T-helper 2 cell (primary cell): ENCODE measurements around the gene PFN4.
"Not testable (repeated sequence)": the region's sequence is repeated elsewhere in the genome, so short reads cannot be mapped to it uniquely, and the experiment has no call there.

Experiments used
- DNase-seq, 5 experiments: peaks; one replicate each; pipeline versions ENCODE4 v3.0.0 to v3.0.0-alpha.2; 2012 to 2022

Gene PFN4

DNA sequence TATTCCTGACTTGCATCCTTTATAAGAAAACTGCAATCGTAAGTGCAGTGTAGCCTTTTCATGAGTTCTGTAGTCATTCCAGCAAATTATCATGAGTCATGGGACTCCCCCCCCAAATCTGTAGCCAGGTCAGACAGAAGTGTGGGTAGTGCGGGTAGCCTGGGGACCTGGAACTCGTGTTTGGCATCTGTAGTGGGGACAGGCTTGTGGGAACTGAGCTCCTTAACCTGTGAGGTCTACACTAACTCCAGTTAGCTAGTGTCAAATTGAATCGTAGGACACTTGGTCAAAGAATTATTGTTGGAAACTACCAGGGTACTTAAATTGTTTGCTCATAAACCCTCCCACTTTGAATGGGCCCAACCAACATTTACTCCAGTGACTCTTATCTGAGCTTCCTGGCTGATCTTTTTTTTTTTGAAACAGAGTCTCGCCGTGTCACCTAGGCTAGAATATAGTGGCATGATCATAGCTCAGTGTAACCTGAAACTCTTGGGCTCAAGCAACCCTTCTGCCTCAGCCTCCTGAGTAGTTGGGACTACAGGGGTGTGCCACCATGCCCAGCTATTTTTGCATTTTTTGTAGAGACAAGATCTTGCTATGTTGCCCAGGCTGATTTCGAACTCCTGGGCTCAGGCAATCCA is 12.4 kb downstream of the PFN4 start:
- no peak for DNase-seq

GRCh38 chr2:24109431-24109830 is 13.7 kb downstream of the PFN4 start:
- DNase-seq = not testable (repeated sequence)

DNA sequence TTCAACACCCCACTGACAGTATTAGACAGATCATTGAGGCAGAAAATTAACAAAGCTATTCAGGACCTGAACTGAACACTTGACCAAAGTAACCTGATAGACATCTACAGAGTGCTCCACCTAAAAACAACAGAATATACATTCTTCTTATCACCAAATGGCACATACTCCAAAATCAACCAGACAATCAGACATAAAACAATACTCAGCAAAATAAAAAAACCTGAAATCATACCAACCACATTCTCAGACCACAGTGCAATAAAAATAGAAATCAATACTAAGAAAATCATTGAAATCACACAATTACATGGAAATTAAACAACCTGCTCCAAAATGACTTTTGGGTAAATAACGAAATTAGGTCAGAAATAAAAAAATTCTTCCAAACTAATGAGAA is 15.8 kb downstream of the PFN4 start:
- DNase-seq = no peak

- no peak for DNase-seq
Observed at GRCh38 chr2:24106786-24107185, 16.3 kb downstream of the PFN4 start.

- DNase-seq = no peak
Observed at GRCh38 chr2:24105816-24106215, 17.3 kb downstream of the PFN4 start.

DNA sequence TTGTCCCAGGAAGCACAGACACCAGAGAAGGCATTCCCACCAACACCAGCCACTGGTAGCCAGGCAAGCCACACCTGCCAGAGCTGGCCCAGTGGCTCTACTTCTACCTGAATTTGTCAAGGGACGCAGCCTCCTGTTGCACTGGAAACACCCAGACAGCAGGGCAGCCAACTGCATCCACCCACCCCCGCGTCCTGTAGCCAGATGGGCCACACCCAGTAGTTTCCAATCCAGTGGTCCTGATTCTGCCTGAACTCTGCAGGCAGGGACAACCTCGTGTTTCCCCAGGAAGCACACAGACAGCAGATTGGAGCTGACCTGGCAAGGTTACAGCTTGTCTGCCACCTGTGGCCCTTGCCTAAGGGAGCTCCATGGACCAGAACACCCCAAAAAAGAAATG is 18.2 kb downstream of the PFN4 start:
- DNase-seq = no peak

GRCh38 chr2:24104110-24104650 is 19.0 kb downstream of the PFN4 start:
- no peak for DNase-seq

- DNase-seq = no peak
Observed at GRCh38 chr2:24102677-24103076, 20.5 kb downstream of the PFN4 start.

- DNase-seq = no peak
Observed at GRCh38 chr2:24101992-24102391, 21.1 kb downstream of the PFN4 start.

GRCh38 chr2:24100732-24101131 is 22.4 kb downstream of the PFN4 start:
- not testable (repeated sequence) for DNase-seq

- DNase-seq = not testable (repeated sequence)
Observed at GRCh38 chr2:24095171-24095677, 27.9 kb downstream of the PFN4 start.

GRCh38 chr2:24093270-24093669 is 29.9 kb downstream of the PFN4 start:
- DNase-seq = not testable (repeated sequence)

GRCh38 chr2:24088821-24089359 is 34.2 kb downstream of the PFN4 start:
- no peak for DNase-seq

DNA sequence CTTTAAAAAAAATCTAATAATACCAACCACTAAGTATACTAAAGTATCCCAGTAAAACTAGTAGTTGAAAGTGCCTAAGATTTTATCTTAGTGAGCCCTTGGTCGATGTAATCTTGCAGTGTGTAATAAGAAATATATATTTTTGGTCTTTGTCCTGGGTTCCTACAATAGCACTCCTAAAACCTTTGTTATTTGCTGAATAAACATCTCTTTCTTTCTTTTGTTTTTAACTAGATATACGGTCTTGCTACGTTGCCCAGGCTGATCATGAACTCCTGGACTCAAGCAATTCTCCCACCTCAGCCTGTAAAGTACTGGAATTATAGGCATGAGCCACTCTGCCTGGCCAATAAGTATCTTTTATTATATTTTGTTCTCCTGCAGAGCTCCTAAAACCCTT is 36.1 kb downstream of the PFN4 start:
- no peak for DNase-seq

- no peak for DNase-seq
Observed at GRCh38 chr2:24086241-24086640, 36.9 kb downstream of the PFN4 start.

- DNase-seq = no peak
Observed at GRCh38 chr2:24085200-24085489, 38.0 kb downstream of the PFN4 start.

GRCh38 chr2:24084386-24085199 is 38.5 kb downstream of the PFN4 start, which contains the start of gene TP53I3:
Gene TP53I3, minus strand, starts transcription at chr2:24084834. Its CDS starts 508 bp downstream, at chr2:24084326.
- DNase-seq = peak; percentile 68 to 82 (median 73)

DNA sequence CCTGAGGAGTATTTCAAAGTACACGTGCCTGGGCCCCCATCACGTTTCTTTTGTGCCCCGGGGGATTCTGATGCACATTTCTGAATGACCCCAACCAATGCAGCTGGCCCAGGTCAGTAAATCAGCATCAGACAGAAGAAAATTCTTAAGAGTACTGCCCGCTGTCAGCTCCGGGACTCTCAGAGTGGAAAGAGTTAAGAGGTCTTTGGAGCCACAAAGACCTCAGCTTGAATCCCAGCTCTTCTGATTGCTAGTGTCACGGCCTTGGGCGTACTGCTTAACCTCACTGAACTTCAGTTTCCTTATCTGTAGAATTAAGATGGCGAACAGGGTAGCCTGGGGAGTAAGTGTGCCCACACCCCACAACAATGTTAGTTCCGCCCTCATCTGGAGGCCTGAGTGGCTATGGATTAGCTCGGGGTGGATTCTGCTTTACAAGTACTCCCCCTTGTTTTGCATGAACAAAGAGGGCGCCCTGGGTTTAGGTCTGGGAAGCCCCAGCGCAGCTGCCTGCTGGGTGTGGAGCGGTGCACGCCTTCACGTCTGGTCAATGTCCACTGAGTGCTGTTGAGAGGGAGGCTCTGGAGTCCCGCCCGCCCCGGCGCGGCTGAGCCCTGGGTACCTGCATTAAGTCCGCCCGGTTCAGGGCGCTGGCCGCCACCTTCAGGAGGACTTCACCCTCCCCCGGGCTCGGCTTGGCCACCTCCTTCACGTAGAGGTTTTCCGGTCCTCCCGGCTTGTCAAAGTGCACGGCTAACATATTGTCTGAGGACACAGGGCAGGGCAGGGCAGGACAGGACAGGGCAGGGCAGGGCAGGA is 39.4 kb downstream of the PFN4 start:
- peak in 1 of 5 experiments; percentile 87 for DNase-seq

DNA sequence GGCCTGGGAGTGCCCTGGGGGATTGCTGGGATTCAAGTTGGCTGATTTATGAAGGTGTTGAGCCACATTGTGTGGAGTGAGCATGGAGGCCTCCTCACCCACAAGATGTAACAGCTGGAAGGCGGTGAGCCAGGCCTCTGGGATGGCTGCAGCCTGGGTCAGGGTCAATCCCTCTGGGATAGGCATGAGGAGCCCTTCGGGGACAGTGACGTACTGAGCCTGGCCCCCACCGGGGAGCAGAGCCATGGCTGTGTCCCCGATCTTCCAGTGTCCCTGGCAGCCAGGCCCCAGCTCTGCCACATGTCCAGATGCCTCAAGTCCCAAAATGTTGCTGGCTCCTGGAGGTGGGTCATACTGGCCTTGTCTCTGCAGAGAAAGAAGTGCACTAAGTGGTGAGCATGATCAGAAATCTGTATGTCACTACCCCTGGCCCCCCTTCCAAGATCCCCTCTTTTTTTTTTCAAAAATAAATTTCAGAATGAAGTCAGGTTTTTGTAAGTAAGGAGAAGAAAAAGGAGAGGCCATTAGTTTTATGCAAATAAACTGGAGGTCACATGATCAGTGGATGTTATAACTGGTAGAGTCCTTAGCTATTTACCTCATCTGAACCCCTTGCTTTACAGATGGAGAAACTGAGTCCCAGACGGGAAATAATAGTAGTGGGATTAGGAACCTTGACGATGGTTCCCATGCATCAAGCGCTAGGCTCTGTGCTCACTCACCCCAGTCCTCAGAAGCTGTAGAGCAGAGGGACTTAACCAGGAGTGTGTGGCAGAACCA is 40.2 kb downstream of the PFN4 start:
- no peak for DNase-seq

DNA sequence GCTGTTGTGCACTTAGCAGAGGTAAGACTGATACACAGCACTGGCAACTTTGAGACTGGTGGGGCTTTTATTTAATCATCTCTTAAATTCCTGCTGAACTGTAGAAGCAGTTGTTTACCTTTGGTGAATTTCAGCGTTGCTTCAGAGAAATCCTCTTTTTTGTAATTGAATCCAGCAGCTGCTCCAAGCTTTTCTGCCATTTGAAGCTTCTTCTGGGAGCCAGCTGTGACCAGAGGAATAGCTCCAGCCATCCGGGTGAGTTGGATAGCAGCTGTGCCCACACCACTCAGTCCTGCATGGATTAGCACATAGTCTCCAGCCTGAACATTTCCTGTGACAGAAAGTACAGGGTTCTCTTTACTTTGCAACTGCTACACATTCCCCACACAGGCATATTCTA is 42.4 kb downstream of the PFN4 start:
- DNase-seq = no peak

- no peak for DNase-seq
Observed at GRCh38 chr2:24077879-24078278, 45.3 kb downstream of the PFN4 start.

- DNase-seq = no peak
Observed at GRCh38 chr2:24077535-24077877, 45.6 kb downstream of the PFN4 start.
